ENCODE results near the gene POLR1E. TPM values are rescaled to one million over a fixed set of nuclear protein-coding genes. Genes with fewer than 3 reads are reported as not detected.

The POLR1E gene
- polyA plus RNA-seq, 1 experiment, result 21.6 TPM

DNA sequence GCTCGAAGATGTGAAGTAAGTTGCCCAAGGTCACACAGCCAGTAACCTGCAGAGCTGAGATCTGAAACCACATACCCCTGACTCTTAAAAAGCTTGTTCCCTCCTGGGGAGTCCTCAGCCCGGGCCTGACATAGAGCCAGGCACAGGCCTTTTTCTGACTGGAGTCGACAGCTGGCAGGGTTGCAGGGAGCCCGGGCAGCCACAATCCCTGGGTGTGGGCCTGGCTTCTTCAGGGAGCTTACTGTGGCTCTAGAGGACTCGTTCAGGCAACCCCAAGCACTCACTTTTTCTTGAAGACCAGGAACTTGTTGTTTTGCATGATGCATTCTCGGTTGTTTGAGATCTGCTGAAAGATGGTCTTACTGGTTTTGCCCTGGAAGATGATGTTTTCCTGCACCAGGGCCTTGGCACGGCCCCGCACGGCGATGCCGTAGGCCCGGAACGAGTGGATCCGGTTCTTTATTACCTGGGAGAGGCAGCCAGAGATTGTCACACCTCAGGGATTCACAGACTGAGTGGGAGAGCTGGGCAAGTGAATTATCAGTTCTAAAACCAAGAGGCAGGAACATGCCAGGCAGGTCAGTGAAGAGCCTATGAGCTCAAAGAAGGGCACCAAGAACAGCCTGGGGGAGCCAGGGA is 30.0 kb downstream of the POLR1E start:
- CTCF ChIA-PET, result no interaction called here
- no peak for DNase-seq (ENCODE audit: low read depth)
- Histone ChIP-seq H3K36me3 (ENCODE audit: control insufficient read depth, insufficient read depth, low read length) (peaks cover 15% of the 10 kb centered on the region), H3K27me3 (ENCODE audit: control insufficient read depth, insufficient read depth, low read length) (no peaks in the 10 kb centered on the region), H3K4me3 (ENCODE audit: low read depth, low read length) (no peak overlapping the region)
- TF ChIP-seq, protein P1, sequence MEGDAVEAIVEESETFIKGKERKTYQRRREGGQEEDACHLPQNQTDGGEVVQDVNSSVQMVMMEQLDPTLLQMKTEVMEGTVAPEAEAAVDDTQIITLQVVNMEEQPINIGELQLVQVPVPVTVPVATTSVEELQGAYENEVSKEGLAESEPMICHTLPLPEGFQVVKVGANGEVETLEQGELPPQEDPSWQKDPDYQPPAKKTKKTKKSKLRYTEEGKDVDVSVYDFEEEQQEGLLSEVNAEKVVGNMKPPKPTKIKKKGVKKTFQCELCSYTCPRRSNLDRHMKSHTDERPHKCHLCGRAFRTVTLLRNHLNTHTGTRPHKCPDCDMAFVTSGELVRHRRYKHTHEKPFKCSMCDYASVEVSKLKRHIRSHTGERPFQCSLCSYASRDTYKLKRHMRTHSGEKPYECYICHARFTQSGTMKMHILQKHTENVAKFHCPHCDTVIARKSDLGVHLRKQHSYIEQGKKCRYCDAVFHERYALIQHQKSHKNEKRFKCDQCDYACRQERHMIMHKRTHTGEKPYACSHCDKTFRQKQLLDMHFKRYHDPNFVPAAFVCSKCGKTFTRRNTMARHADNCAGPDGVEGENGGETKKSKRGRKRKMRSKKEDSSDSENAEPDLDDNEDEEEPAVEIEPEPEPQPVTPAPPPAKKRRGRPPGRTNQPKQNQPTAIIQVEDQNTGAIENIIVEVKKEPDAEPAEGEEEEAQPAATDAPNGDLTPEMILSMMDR (IDR thresholded peaks at IDR 0.05; ENCODE audit: insufficient read depth, low read depth, low read length), result no peak
- POLR2A ChIA-PET, result no interaction called here

DNA sequence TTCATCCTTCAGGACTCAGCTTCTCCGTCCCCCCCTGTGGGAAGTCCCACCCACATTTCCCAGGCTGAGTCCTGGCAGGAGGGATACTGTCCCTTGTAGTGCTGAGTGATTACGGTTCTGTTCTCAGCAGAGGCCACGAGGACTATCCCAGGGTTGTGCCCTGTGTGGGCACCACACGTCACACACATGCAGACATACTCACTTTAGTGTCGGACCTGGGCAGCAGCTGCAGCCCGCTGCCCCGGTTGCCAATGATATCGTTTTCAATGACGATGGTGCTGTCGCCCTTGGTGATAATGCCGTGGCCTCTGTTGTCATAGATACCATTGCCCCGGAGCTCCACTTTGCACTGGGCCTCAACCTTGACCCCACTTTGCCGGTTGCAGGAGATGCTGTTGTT is 32.2 kb downstream of the POLR1E start:
- CTCF ChIA-PET, result no interaction called here
- Histone ChIP-seq H3K4me3 (ENCODE audit: low read depth, low read length) (no peak overlapping the region), H3K27me3 (ENCODE audit: control insufficient read depth, insufficient read depth, low read length) (no peaks in the 10 kb centered on the region), H3K36me3 (ENCODE audit: control insufficient read depth, insufficient read depth, low read length) (peaks cover 20% of the 10 kb centered on the region)
- TF ChIP-seq, protein P1 (IDR thresholded peaks at IDR 0.05; ENCODE audit: insufficient read depth, low read depth, low read length), result no peak
- DNase-seq (ENCODE audit: low read depth), result no peak
- POLR2A ChIA-PET, result no interaction called here

DNA sequence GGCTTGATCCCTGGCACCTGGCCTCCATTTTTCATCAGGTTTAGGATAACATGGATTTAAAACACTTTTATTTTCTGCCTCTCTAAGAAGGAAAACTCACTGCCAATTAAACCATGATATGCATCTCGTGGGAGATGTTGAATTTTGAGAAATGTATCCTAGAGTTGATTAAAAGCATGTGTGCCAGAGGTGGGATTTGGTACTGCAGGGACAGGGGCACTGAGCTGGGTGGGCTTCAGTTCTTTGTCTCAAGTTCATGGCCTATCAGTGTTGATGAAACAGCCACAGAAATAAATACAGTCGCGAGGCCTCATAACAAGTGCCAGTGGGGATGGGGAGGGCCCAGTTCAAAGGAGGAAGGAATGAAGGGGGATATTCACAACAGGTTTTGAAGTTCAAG is 34.9 kb downstream of the POLR1E start:
- ChIA-PET CTCF (interaction anchor here (1.4 kb wide), 1 partner anchor 9 kb away, joined by 3 read pairs; no protein-coding TSS in a partner anchor), POLR2A (no interaction called here)
- H3K27me3 ChIP-seq (ENCODE audit: control insufficient read depth, insufficient read depth, low read length), result no peaks in the 10 kb centered on the region
- no peak for DNase-seq (ENCODE audit: low read depth)
- peaks cover 26% of the 10 kb centered on the region for H3K36me3 ChIP-seq (ENCODE audit: control insufficient read depth, insufficient read depth, low read length)
- TF ChIP-seq, protein P1 (IDR thresholded peaks at IDR 0.05; ENCODE audit: insufficient read depth, low read depth, low read length), result no peak
- H3K4me3 ChIP-seq (ENCODE audit: low read depth, low read length), result no peak overlapping the region

DNA sequence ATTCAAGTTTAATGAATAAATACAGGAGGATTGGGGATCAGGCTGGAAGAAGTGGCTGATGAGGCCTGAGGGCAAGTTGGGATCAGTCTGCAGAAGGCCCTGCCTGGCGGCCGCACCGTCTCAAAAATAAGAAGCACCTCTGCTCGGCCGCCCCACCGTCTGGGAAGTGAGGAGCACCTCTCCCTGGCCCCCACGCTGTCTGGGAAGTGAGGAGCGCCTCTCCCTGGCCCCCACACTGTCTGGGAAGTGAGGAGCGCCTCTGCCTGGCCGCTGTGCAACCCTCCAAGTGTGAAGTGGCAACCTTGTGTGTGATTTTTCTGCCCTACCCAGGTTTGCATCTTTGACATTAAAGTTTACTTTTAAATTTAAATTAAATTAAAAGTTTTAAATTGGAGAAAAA is 35.4 kb downstream of the POLR1E start:
- no peak for DNase-seq (ENCODE audit: low read depth)
- H3K4me3 ChIP-seq (ENCODE audit: low read depth, low read length), result no peak overlapping the region
- CTCF ChIA-PET, result interaction anchor here (1.4 kb wide), 1 partner anchor 10 kb away, joined by 3 read pairs; no protein-coding TSS in a partner anchor
- no peaks in the 10 kb centered on the region for H3K27me3 ChIP-seq (ENCODE audit: control insufficient read depth, insufficient read depth, low read length)
- POLR2A ChIA-PET, result no interaction called here
- TF ChIP-seq, protein P1 (IDR thresholded peaks at IDR 0.05; ENCODE audit: insufficient read depth, low read depth, low read length), result no peak
- H3K36me3 ChIP-seq (ENCODE audit: control insufficient read depth, insufficient read depth, low read length), result peaks cover 26% of the 10 kb centered on the region

DNA sequence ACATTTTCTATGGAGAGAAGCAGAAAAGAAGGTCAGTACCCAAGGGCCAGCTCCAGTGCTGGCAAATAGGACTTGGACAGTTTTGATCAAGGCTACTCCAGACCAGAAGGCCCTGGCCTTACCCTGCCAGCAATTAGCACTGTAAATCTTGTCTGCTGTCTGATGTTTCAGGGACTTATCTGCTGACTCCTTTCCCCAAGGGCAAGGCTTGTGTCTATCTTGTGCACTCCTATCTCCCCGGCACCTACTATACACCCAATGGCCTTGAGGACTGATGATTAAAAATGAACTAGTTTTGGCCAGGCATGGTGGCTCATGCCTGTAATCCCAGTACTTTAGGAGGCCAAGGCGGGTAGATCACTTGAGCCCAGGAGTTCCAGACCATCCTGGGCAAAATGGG is 37.2 kb downstream of the POLR1E start:
- no peaks in the 10 kb centered on the region for H3K27me3 ChIP-seq (ENCODE audit: control insufficient read depth, insufficient read depth, low read length)
- POLR2A ChIA-PET, result no interaction called here
- TF ChIP-seq, protein P1 (IDR thresholded peaks at IDR 0.05; ENCODE audit: insufficient read depth, low read depth, low read length), result no peak
- CTCF ChIA-PET, result interaction anchor here (1.4 kb wide), 1 partner anchor 14 kb away, joined by 5 read pairs; no protein-coding TSS in a partner anchor
- DNase-seq (ENCODE audit: low read depth), result no peak
- peaks cover 22% of the 10 kb centered on the region for H3K36me3 ChIP-seq (ENCODE audit: control insufficient read depth, insufficient read depth, low read length)
- H3K4me3 ChIP-seq (ENCODE audit: low read depth, low read length), result no peak overlapping the region
